H9 (cell line): ENCODE measurements around the gene PDPN. TPM values are rescaled to one million over a fixed set of nuclear protein-coding genes. Genes with fewer than 3 reads are reported as not detected.
A peak's percentile ranks its signal among the peaks of the same experiment; 100 is the strongest.

Experiments used
- DNase-seq: peaks from one replicate; pipeline ENCODE4 v3.0.0-alpha.2; 2017
- H2AFZ ChIP-seq: one replicate; pipeline ENCODE4 v1.6.1; 2013; ENCODE audit warnings: mild to moderate bottlenecking, low read length, control low read depth, moderate library complexity
- H2AK5ac ChIP-seq: 2 replicates; pipeline ENCODE4 v1.6.1; 2013; ENCODE audit warnings: low read length, control low read depth, mixed read lengths; ENCODE audit not compliant: insufficient read length
- H2BK120ac ChIP-seq: one replicate; pipeline ENCODE4 v1.6.1; 2013; ENCODE audit warnings: low read depth, mild to moderate bottlenecking, low read length, control low read depth, inconsistent platforms; ENCODE audit not compliant: poor library complexity, severe bottlenecking
- H2BK12ac ChIP-seq: 2 replicates; pipeline ENCODE4 v1.6.1; 2013; ENCODE audit warnings: low read length, control low read depth, mixed read lengths, low read depth; ENCODE audit not compliant: insufficient read length
- H2BK15ac ChIP-seq: 2 replicates; pipeline ENCODE4 v1.6.1; 2013; ENCODE audit warnings: low read depth, low read length, control low read depth
- H2BK20ac ChIP-seq: one replicate; pipeline ENCODE4 v1.6.1; 2013; ENCODE audit warnings: low read depth, mild to moderate bottlenecking, low read length, control low read depth, inconsistent platforms; ENCODE audit not compliant: poor library complexity, severe bottlenecking
- H2BK5ac ChIP-seq: 2 replicates; pipeline ENCODE4 v1.6.1; 2013; ENCODE audit warnings: low read length, control low read depth, mixed read lengths; ENCODE audit not compliant: insufficient read length
- H3K14ac ChIP-seq: 2 replicates; pipeline ENCODE4 v1.6.1; 2013; ENCODE audit warnings: low read length, control low read depth; ENCODE audit not compliant: insufficient read depth
- H3K18ac ChIP-seq: 2 replicates; pipeline ENCODE4 v1.6.1; 2013; ENCODE audit warnings: low read depth, mild to moderate bottlenecking, mixed read lengths, low read length, control low read depth; ENCODE audit not compliant: insufficient read length
- H3K23ac ChIP-seq: 2 replicates; pipeline ENCODE4 v1.6.1; 2013; ENCODE audit warnings: low read length, control low read depth, mixed read lengths, low read depth; ENCODE audit not compliant: insufficient read length
- H3K23me2 ChIP-seq: 2 replicates; pipeline ENCODE4 v1.6.1; 2013; ENCODE audit warnings: low read depth, mild to moderate bottlenecking, mixed read lengths, low read length, control low read depth; ENCODE audit not compliant: insufficient read length, poor library complexity, severe bottlenecking
- H3K27ac ChIP-seq: 2 replicates; pipeline ENCODE4 v1.5.1; 2013; ENCODE audit warnings: low read length, control low read depth, mixed read lengths, low read depth; ENCODE audit not compliant: insufficient read length
- H3K27me3 ChIP-seq: 2 replicates; pipeline ENCODE4 v1.6.1; 2013; ENCODE audit warnings: low read length, control low read depth, inconsistent platforms; ENCODE audit not compliant: insufficient read depth
- H3K4ac ChIP-seq: 2 replicates; pipeline ENCODE4 v1.6.1; 2013; ENCODE audit warnings: low read depth, mild to moderate bottlenecking, control low read depth, inconsistent platforms, low read length, moderate library complexity
- H3K4me1 ChIP-seq: 2 replicates; pipeline ENCODE4 v1.6.1; 2013; ENCODE audit warnings: low read length, control low read depth, inconsistent platforms; ENCODE audit not compliant: insufficient read depth
- H3K4me2 ChIP-seq: 2 replicates; pipeline ENCODE4 v1.6.1; 2013; ENCODE audit warnings: low read length, control low read depth, mixed read lengths; ENCODE audit not compliant: insufficient read length, insufficient read depth
- H3K56ac ChIP-seq: 2 replicates; pipeline ENCODE4 v1.6.1; 2013; ENCODE audit warnings: low read depth, mild to moderate bottlenecking, mixed read lengths, low read length, control low read depth; ENCODE audit not compliant: insufficient read length
- H3K79me1 ChIP-seq: 2 replicates; pipeline ENCODE4 v1.6.1; 2013; ENCODE audit warnings: low read depth, mild to moderate bottlenecking, moderate library complexity, low read length, control low read depth, inconsistent platforms; ENCODE audit not compliant: insufficient read depth, poor library complexity, severe bottlenecking
- H3K79me2 ChIP-seq: 2 replicates; pipeline ENCODE4 v1.6.1; 2013; ENCODE audit warnings: low read length, control low read depth, inconsistent platforms; ENCODE audit not compliant: insufficient read depth
- H3K9ac ChIP-seq: 2 replicates; pipeline ENCODE4 v1.6.1; 2013; ENCODE audit warnings: low read length, control low read depth, mixed read lengths; ENCODE audit not compliant: insufficient read length; ENCODE audit errors: extremely low read depth
- H3K9me3 ChIP-seq: one replicate; pipeline ENCODE4 v1.6.1; 2013; ENCODE audit warnings: low read depth, low read length, inconsistent platforms; ENCODE audit not compliant: control insufficient read depth
- H3T11ph ChIP-seq: one replicate; pipeline ENCODE4 v1.6.1; 2013; ENCODE audit warnings: mild to moderate bottlenecking, low read length, control low read depth, inconsistent platforms
- H4K20me1 ChIP-seq: one replicate; pipeline ENCODE4 v1.6.1; 2013; ENCODE audit not compliant: control insufficient read depth, insufficient read length, insufficient read depth
- H4K5ac ChIP-seq: 2 replicates; pipeline ENCODE4 v1.6.1; 2013; ENCODE audit warnings: low read depth, mild to moderate bottlenecking, mixed read lengths, low read length, control low read depth; ENCODE audit not compliant: insufficient read length
- H4K8ac ChIP-seq: replicated peaks from 2 replicates; pipeline ENCODE4 v1.6.1; 2013; ENCODE audit warnings: low read length, control low read depth, mixed read lengths, low read depth; ENCODE audit not compliant: insufficient read length
- H4K91ac ChIP-seq: 2 replicates; pipeline ENCODE4 v1.6.1; 2013; ENCODE audit warnings: low read depth, mild to moderate bottlenecking, moderate library complexity, mixed read lengths, low read length, control low read depth; ENCODE audit not compliant: insufficient read length
- H3K27ac Mint-ChIP-seq, 3 experiments: 2 replicates in 2 of 3; 3 replicates in 1 of 3; pipeline ENCODE4 v1.8.0; 2020 to 2021; ENCODE audit warnings: mixed read lengths in 3 of 3, mild to moderate bottlenecking in 1 of 3, moderate library complexity in 1 of 3
- H3K27me3 Mint-ChIP-seq: 2 replicates; pipeline ENCODE4 v1.8.0; 2021; ENCODE audit warnings: low read depth, mild to moderate bottlenecking, moderate library complexity, mixed read lengths
- H3K36me3 Mint-ChIP-seq, 3 experiments: 2 replicates in 2 of 3; 3 replicates in 1 of 3; pipeline ENCODE4 v1.8.0; 2020 to 2021; ENCODE audit warnings: low read depth in 3 of 3, mixed read lengths in 3 of 3; ENCODE audit not compliant: insufficient read depth in 1 of 3
- H3K4me1 Mint-ChIP-seq, 2 experiments: 2 replicates each; pipeline ENCODE4 v1.8.0; 2020; ENCODE audit warnings: mixed read lengths in 2 of 2
- H3K4me3 Mint-ChIP-seq, 2 experiments: 2 replicates in 1 of 2; 3 replicates in 1 of 2; pipeline ENCODE4 v1.8.0; 2020 to 2021; ENCODE audit warnings: mild to moderate bottlenecking in 2 of 2, mixed read lengths in 2 of 2, moderate library complexity in 1 of 2
- H3K9me3 Mint-ChIP-seq, 2 experiments: 2 replicates in 1 of 2; 3 replicates in 1 of 2; pipeline ENCODE4 v1.8.0; 2020; ENCODE audit warnings: mild to moderate bottlenecking in 2 of 2, mixed read lengths in 2 of 2, moderate library complexity in 1 of 2
- WGBS: extraction: QIAGEN DNeasy Blood & Tissue Kit; methylation state at CpG from one replicate; pipeline ENCODE4 v1.1.7; 2013; ENCODE audit warnings: missing lambda C conversion rate, low lambda C conversion rate, mixed read lengths; ENCODE audit not compliant: insufficient read length; ENCODE audit errors: extremely low coverage; 5-methylcytosine and 5-hydroxymethylcytosine counted together
- total RNA-seq: library from RNA; stranded (reverse); gene quantifications from 2 replicates; pipeline ENCODE4 v1.2.1, GENCODE V29; 2021
- TF ChIP-seq, protein P1 (sequence below): fragments of 200-600 bp; sonication (generic); conservative IDR thresholded peaks from 3 replicates; pipeline ENCODE4 v1.8.0; 2021; ENCODE audit warnings: antibody characterized with exemption, mild to moderate bottlenecking

The PDPN gene
- total RNA-seq, 1 experiment from 2014 or later, result 205 TPM

DNA sequence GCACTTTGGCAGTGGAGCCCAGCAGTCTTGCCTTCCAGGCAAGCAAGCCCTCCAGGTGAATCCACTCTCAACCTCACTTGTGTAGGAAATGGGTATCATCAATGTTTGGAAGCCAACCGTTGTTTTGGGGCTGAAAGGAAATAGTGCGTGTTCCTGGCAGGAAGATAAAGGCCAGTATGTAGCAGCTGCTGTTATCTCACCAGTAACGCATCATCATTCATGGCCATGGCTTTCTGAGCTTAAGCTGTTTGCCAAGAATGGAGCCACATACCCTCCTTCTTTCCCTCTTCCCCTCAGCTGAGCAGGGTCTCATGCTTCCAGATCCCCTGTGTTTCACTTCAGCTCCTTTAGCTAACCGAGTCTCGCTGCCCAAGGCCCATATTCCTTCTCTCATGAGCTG is 2.2 kb upstream of the PDPN start:
- DNase-seq, result no peak
- Histone ChIP-seq H4K5ac (no peak overlapping the region), H3K23ac (no peak overlapping the region), H2BK120ac (no peak overlapping the region), H3K27ac (no peak overlapping the region), H4K8ac (no peak overlapping the region), H3K79me2 (no peaks in the 10 kb centered on the region; the same call in 1 of the 2 replicates), H3K9me3 (no peaks in the 10 kb centered on the region), H3K4me1 (peaks cover 5% of the 10 kb centered on the region; the same call in 1 of the 2 replicates), H2BK20ac (no peak overlapping the region), H3K14ac (no peak overlapping the region), H3T11ph (no peak overlapping the region), H2AK5ac (no peak overlapping the region), H3K4ac (no peak overlapping the region), H3K27me3 (no peaks in the 10 kb centered on the region), H2BK15ac (no peak overlapping the region), H2BK12ac (no peak overlapping the region), H3K4me2 (no peak overlapping the region), H3K23me2 (peaks cover 9% of the 10 kb centered on the region), H4K91ac (no peak overlapping the region), H3K79me1 (no peaks in the 10 kb centered on the region), H2AFZ (no peak overlapping the region), H3K18ac (no peak overlapping the region), H2BK5ac (no peak overlapping the region), H3K56ac (no peak overlapping the region), H4K20me1 (no peaks in the 10 kb centered on the region), H3K9ac (no peak overlapping the region)
- peak overlapping the region in 1 of 3 experiments; percentile 52; a peak in 1 of 7 replicates for H3K27ac Mint-ChIP-seq
- TF ChIP-seq, protein P1, sequence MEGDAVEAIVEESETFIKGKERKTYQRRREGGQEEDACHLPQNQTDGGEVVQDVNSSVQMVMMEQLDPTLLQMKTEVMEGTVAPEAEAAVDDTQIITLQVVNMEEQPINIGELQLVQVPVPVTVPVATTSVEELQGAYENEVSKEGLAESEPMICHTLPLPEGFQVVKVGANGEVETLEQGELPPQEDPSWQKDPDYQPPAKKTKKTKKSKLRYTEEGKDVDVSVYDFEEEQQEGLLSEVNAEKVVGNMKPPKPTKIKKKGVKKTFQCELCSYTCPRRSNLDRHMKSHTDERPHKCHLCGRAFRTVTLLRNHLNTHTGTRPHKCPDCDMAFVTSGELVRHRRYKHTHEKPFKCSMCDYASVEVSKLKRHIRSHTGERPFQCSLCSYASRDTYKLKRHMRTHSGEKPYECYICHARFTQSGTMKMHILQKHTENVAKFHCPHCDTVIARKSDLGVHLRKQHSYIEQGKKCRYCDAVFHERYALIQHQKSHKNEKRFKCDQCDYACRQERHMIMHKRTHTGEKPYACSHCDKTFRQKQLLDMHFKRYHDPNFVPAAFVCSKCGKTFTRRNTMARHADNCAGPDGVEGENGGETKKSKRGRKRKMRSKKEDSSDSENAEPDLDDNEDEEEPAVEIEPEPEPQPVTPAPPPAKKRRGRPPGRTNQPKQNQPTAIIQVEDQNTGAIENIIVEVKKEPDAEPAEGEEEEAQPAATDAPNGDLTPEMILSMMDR, result no peak
- no peak overlapping the region for H3K4me3 Mint-ChIP-seq
- peaks cover 0 to 4% (median 4%) of the 10 kb centered on the region in 3 experiments; a peak in 2 of 7 replicates for H3K36me3 Mint-ChIP-seq
- no peaks in the 10 kb centered on the region for H3K9me3 Mint-ChIP-seq
- H3K27me3 Mint-ChIP-seq, result peaks cover 11% of the 10 kb centered on the region
- WGBS, result no CpG with 5 or more reads among the region's 5 CpGs
- H3K4me1 Mint-ChIP-seq, result peaks cover 38 to 46% of the 10 kb centered on the region in 2 experiments
